Tibial artery (tissue), 4 donors: ENCODE measurements around the gene FARP2.

Experiments used
- DNase-seq, 2 donors: peaks; one replicate each; pipeline ENCODE4 v3.0.0-alpha.2; 2019
- H3K27ac ChIP-seq, 2 donors: fragments of 200-600 bp; sonication (generic) in 1 of 2; 1 replicate in 1 of 2; 2 replicates in 1 of 2; pipeline ENCODE4 v1.5.1; 2018 to 2019; ENCODE audit warnings: mild to moderate bottlenecking in 1 of 2
- H3K27me3 ChIP-seq, 2 donors: fragments of 200-600 bp; sonication (generic) in 1 of 2; one replicate each; pipeline versions ENCODE4 v1.5.1 to v1.6.0; 2016 to 2019
- H3K36me3 ChIP-seq, 3 donors: fragments of 200-600 bp; sonication (generic) in 2 of 3; one replicate each; pipeline ENCODE4 v1.5.1; 2016 to 2019; ENCODE audit warnings: mild to moderate bottlenecking in 2 of 3
- H3K4me1 ChIP-seq, 4 donors: fragments of 200-600 bp; sonication (generic) in 2 of 4; 1 replicate in 3 of 4; 2 replicates in 1 of 4; pipeline ENCODE4 v1.5.1; 2016 to 2019
- H3K4me3 ChIP-seq, 2 donors: fragments of 200-600 bp; sonication (generic) in 1 of 2; 1 replicate in 1 of 2; 2 replicates in 1 of 2; pipeline ENCODE4 v1.5.1; 2018 to 2019; ENCODE audit warnings: mild to moderate bottlenecking in 2 of 2
- H3K9me3 ChIP-seq, 3 donors: fragments of 200-600 bp; sonication (generic) in 1 of 3; one replicate each; pipeline ENCODE4 v1.5.1; 2016 to 2019
- CTCF ChIP-seq, 2 experiments: fragments of 200-600 bp in 1 of 2; fragments of 450-650 bp in 1 of 2; IDR thresholded peaks; one replicate each; pipeline ENCODE4 v1.5.1; 2017 to 2019; ENCODE audit warnings: antibody characterized with exemption in 2 of 2, mild to moderate bottlenecking in 1 of 2, moderate library complexity in 1 of 2
- intact Hi-C: fragments of 100-400 bp; cut with DNase I; formaldehyde crosslinking; loops from one replicate; pipeline ENCODE4 v1.15.0; 2023; ENCODE audit warnings: low total_unique reads

The FARP2 gene

GRCh38 chr2:241359481-241360045 lies 3.5 kb downstream of the FARP2 start:
- peaks cover 0 to 2% (median 2%) of the 10 kb centered on the region in 3 donors for H3K36me3 ChIP-seq
- H3K9me3 ChIP-seq: no peaks in the 10 kb centered on the region
- H3K4me3 ChIP-seq: no peak overlapping the region
- no peak for DNase-seq
- intact Hi-C loops: loop anchor here (10.0 kb wide), 1 partner anchor 275 kb away; the partner anchor contains the start of genes ATG4B and THAP4
- no peak for TF ChIP-seq CTCF (IDR thresholded peaks at IDR 0.05)
- H3K27me3 ChIP-seq: no peaks in the 10 kb centered on the region
- no peak overlapping the region for H3K27ac ChIP-seq
- peaks cover 0 to 55% (median 22%) of the 10 kb centered on the region in 4 donors for H3K4me1 ChIP-seq

GRCh38 chr2:241363426-241363825 lies 7.3 kb downstream of the FARP2 start:
- no peak for TF ChIP-seq CTCF (IDR thresholded peaks at IDR 0.05)
- Histone ChIP-seq H3K4me3 (peak overlapping the region; percentile 12 to 25), H3K4me1 (peaks cover 0 to 55% (median 14%) of the 10 kb centered on the region in 4 donors), H3K27me3 (no peaks in the 10 kb centered on the region), H3K36me3 (no peaks in the 10 kb centered on the region), H3K27ac (peak overlapping the region; percentile 48 to 71), H3K9me3 (no peaks in the 10 kb centered on the region)
- DNase-seq: no peak
- intact Hi-C loops: no loop called here

GRCh38 chr2:241364781-241365180 lies 8.7 kb downstream of the FARP2 start:
- peak overlapping the region in 1 of 2 donors; percentile 71 for H3K27ac ChIP-seq
- DNase-seq: no peak
- H3K27me3 ChIP-seq: no peaks in the 10 kb centered on the region
- intact Hi-C loops: no loop called here
- no peak overlapping the region for H3K4me3 ChIP-seq
- TF ChIP-seq CTCF (IDR thresholded peaks at IDR 0.05): no peak
- H3K36me3 ChIP-seq: no peaks in the 10 kb centered on the region
- H3K4me1 ChIP-seq: peaks cover 0 to 58% (median 12%) of the 10 kb centered on the region in 4 donors
- no peaks in the 10 kb centered on the region for H3K9me3 ChIP-seq

GRCh38 chr2:241366678-241367077 lies 10.6 kb downstream of the FARP2 start:
- TF ChIP-seq CTCF (IDR thresholded peaks at IDR 0.05): no peak
- Histone ChIP-seq H3K4me3 (no peak overlapping the region), H3K9me3 (no peaks in the 10 kb centered on the region), H3K27ac (no peak overlapping the region), H3K4me1 (peaks cover 0 to 61% (median 12%) of the 10 kb centered on the region in 4 donors), H3K27me3 (no peaks in the 10 kb centered on the region), H3K36me3 (no peaks in the 10 kb centered on the region)
- intact Hi-C loops: no loop called here
- no peak for DNase-seq

GRCh38 chr2:241368643-241369042 lies 12.6 kb downstream of the FARP2 start:
- DNase-seq: no peak
- Histone ChIP-seq H3K27me3 (no peaks in the 10 kb centered on the region), H3K9me3 (no peaks in the 10 kb centered on the region), H3K36me3 (no peaks in the 10 kb centered on the region), H3K27ac (peak overlapping the region in 1 of 2 donors; percentile 42), H3K4me3 (no peak overlapping the region), H3K4me1 (peaks cover 0 to 50% (median 10%) of the 10 kb centered on the region in 4 donors)
- intact Hi-C loops: no loop called here
- TF ChIP-seq CTCF (IDR thresholded peaks at IDR 0.05): no peak
